Measurements from ENCODE around the gene FAM209B.

DNA sequence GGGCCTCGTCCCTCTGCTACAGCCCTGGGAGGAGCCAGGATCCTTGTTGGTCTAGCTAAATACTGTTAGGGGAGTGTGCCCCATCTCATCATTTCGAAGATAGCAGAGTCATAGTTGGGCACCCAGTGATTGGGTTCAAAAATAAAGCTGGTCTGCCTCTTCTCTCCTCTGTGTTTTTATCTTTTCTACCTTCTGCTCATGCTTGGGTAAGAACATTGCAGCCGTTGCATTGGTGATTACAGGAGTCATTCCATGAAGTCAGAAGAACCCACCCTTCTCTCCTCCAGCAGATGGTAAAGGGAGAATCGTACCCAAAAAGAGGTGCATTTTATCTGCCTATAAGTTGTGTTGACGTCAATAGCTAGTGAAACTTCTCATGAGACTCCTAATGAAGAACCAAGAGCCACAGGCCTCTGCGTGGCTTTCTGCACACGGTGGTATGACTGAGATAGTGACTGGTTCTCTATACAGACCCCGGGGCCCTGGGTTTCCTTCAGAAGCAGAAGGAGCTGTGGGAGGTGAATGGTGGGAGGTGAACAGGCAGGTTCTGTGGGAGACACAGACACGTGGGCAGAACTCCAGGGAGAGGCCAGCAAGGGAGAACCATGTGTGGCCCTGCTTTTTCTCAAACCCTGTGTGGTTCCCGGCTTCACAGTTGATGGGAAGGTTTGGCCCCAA is 14.2 kb upstream of the FAM209B start:
- TF ChIP-seq, protein P1, sequence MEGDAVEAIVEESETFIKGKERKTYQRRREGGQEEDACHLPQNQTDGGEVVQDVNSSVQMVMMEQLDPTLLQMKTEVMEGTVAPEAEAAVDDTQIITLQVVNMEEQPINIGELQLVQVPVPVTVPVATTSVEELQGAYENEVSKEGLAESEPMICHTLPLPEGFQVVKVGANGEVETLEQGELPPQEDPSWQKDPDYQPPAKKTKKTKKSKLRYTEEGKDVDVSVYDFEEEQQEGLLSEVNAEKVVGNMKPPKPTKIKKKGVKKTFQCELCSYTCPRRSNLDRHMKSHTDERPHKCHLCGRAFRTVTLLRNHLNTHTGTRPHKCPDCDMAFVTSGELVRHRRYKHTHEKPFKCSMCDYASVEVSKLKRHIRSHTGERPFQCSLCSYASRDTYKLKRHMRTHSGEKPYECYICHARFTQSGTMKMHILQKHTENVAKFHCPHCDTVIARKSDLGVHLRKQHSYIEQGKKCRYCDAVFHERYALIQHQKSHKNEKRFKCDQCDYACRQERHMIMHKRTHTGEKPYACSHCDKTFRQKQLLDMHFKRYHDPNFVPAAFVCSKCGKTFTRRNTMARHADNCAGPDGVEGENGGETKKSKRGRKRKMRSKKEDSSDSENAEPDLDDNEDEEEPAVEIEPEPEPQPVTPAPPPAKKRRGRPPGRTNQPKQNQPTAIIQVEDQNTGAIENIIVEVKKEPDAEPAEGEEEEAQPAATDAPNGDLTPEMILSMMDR (IDR thresholded peaks at IDR 0.05): no peak
- no peak for TF ChIP-seq POLR2A (IDR thresholded peaks at IDR 0.05)

Measured in body of pancreas (tissue), 4 donors.